Kidney epithelial cell (primary cell): ENCODE data around the gene SLC66A1. TPM values are rescaled to one million over a fixed set of nuclear protein-coding genes. Genes with fewer than 3 reads are reported as not detected.

Experiments
- DNase-seq: peaks from one replicate; pipeline ENCODE4 v3.0.0-alpha.2; 2010; ENCODE audit warnings: low read depth
- H3K27me3 ChIP-seq: 2 replicates; pipeline ENCODE4 v1.6.0; 2011; ENCODE audit warnings: low read length; ENCODE audit not compliant: control insufficient read depth, insufficient read depth
- H3K36me3 ChIP-seq: 2 replicates; pipeline ENCODE4 v1.5.1; 2011; ENCODE audit warnings: low read length; ENCODE audit not compliant: control insufficient read depth, insufficient read depth
- H3K4me3 ChIP-seq: 2 replicates; pipeline ENCODE4 v1.5.1; 2011; ENCODE audit warnings: low read depth, mild to moderate bottlenecking, control low read depth, low read length
- total RNA-seq: library from RNA; depleted of rRNA; stranded (reverse); fragments of >200 nt; gene quantifications from 2 replicates; pipeline ENCODE4 v1.2.3, GENCODE V29; 2015
- TF ChIP-seq, protein P1 (sequence below): IDR thresholded peaks from 2 replicates; pipeline ENCODE4 v1.5.1; 2011; ENCODE audit warnings: mild to moderate bottlenecking, moderate library complexity, low read length, control low read depth, inconsistent platforms; ENCODE audit not compliant: insufficient read depth, poor library complexity, severe bottlenecking

The SLC66A1 gene
- total RNA-seq, 1 donor from 2014 or later = 50.6 TPM

DNA sequence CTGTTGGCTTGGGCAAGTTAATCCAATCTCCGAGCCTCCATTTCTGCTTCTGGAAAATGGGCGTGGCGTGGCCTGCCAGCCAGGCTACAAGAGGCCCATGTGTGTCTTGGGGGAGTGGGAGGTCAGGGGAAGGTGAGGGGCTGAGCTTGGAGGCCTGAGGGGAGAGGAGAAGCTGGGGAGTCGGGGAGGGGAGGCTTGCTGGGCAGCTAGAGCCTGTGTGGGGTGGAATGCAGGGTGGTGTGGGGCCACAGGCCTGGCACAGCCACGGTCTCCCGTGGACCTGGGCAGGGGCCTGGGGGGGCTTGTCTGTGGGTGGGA, 14.6 kb downstream of the SLC66A1 start:
- no peak overlapping the region for H3K4me3 ChIP-seq
- H3K27me3 ChIP-seq = no peaks in the 10 kb centered on the region
- no peak for DNase-seq
- TF ChIP-seq, protein P1, sequence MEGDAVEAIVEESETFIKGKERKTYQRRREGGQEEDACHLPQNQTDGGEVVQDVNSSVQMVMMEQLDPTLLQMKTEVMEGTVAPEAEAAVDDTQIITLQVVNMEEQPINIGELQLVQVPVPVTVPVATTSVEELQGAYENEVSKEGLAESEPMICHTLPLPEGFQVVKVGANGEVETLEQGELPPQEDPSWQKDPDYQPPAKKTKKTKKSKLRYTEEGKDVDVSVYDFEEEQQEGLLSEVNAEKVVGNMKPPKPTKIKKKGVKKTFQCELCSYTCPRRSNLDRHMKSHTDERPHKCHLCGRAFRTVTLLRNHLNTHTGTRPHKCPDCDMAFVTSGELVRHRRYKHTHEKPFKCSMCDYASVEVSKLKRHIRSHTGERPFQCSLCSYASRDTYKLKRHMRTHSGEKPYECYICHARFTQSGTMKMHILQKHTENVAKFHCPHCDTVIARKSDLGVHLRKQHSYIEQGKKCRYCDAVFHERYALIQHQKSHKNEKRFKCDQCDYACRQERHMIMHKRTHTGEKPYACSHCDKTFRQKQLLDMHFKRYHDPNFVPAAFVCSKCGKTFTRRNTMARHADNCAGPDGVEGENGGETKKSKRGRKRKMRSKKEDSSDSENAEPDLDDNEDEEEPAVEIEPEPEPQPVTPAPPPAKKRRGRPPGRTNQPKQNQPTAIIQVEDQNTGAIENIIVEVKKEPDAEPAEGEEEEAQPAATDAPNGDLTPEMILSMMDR = no peak
- peaks cover 3% of the 10 kb centered on the region for H3K36me3 ChIP-seq

DNA sequence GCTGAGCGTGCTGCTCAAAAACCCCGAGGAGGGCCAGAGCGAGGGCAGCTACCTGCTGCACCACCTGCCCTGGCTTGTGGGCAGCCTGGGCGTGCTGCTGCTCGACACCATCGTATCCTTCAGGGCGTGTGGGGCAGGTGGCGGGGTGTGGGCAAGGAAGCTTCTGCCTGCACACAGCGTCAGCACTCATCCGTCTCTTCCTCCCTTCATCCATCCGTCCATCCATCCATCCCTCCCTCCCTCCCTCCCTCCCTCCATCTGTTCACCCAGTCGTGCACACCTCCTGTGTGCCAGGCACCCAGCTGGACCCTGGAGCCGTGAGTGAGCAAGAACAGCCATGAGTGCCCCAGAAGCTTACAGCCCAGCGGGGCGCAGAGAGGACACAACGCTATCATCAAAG, 15.2 kb downstream of the SLC66A1 start:
- DNase-seq = no peak
- Histone ChIP-seq H3K36me3 (peaks cover 3% of the 10 kb centered on the region), H3K4me3 (no peak overlapping the region), H3K27me3 (no peaks in the 10 kb centered on the region)
- TF ChIP-seq, protein P1 = no peak

GRCh38 chr1:19327736-19328135, 15.6 kb downstream of the SLC66A1 start:
- H3K36me3 ChIP-seq = peaks cover 3% of the 10 kb centered on the region
- no peaks in the 10 kb centered on the region for H3K27me3 ChIP-seq
- TF ChIP-seq, protein P1 = no peak
- no peak for DNase-seq
- no peak overlapping the region for H3K4me3 ChIP-seq

- DNase-seq = no peak
- TF ChIP-seq, protein P1 = no peak
- Histone ChIP-seq H3K27me3 (no peaks in the 10 kb centered on the region), H3K4me3 (no peak overlapping the region), H3K36me3 (peaks cover 3% of the 10 kb centered on the region)
These were observed 16.4 kb downstream of the SLC66A1 start for GRCh38 chr1:19328486-19328885.

- Histone ChIP-seq H3K4me3 (no peak overlapping the region), H3K36me3 (peaks cover 3% of the 10 kb centered on the region), H3K27me3 (no peaks in the 10 kb centered on the region)
- DNase-seq = no peak
- TF ChIP-seq, protein P1 = no peak
These were observed 17.1 kb downstream of the SLC66A1 start for GRCh38 chr1:19329188-19329587.

GRCh38 chr1:19329611-19330010, 17.5 kb downstream of the SLC66A1 start:
- Histone ChIP-seq H3K27me3 (no peaks in the 10 kb centered on the region), H3K36me3 (peaks cover 3% of the 10 kb centered on the region), H3K4me3 (no peak overlapping the region)
- DNase-seq = no peak
- TF ChIP-seq, protein P1 = no peak
